Activated naive CD4-positive, alpha-beta T cell treated with anti-CD3 and anti-CD28 coated beads for 36 hours (primary cell): ENCODE results near the gene LPCAT2. TPM values are rescaled to one million over a fixed set of nuclear protein-coding genes. Genes with fewer than 3 reads are reported as not detected.

ENCODE experiments used
- CTCF ChIA-PET: fragments of 350-600 bp; sonication (Branson Sonifier 250); formaldehyde crosslinking; loops from one replicate; lab custom pipeline; 2021; ENCODE audit warnings: antibody characterized with exemption; lab: Charles Lee
- DNase-seq: peaks from one replicate; pipeline ENCODE4 v3.0.0-alpha.2; 2020
- H3K27ac Mint-ChIP-seq: one replicate; pipeline ENCODE4 v1.8.0; 2021; ENCODE audit warnings: mild to moderate bottlenecking, mixed read lengths
- H3K27me3 Mint-ChIP-seq: one replicate; pipeline ENCODE4 v1.8.0; 2021; ENCODE audit warnings: low read depth, mixed read lengths
- H3K36me3 Mint-ChIP-seq: one replicate; pipeline ENCODE4 v1.8.0; 2021; ENCODE audit warnings: low read depth, mixed read lengths
- H3K4me1 Mint-ChIP-seq: one replicate; pipeline ENCODE4 v1.8.0; 2021; ENCODE audit warnings: low read depth, mixed read lengths
- H3K4me3 Mint-ChIP-seq: one replicate; pipeline ENCODE4 v1.8.0; 2021; ENCODE audit warnings: mild to moderate bottlenecking, moderate library complexity, mixed read lengths
- H3K9me3 Mint-ChIP-seq: one replicate; pipeline ENCODE4 v1.8.0; 2021; ENCODE audit warnings: mixed read lengths
- intact Hi-C: fragments of 100-400 bp; cut with micrococcal nuclease; formaldehyde crosslinking; loops from one replicate; pipeline ENCODE4 v1.15.1; 2023
- total RNA-seq, 2 experiments: library from RNA; stranded (reverse); gene quantifications; one replicate each; pipeline ENCODE4 v1.2.3, GENCODE V29; 2021

The LPCAT2 gene
- total RNA-seq, 2 experiments from 2014 or later: 0.12 to 0.32 TPM

- Mint-ChIP-seq H3K4me1 (no peaks in the 10 kb centered on the region), H3K27ac (no peak overlapping the region), H3K27me3 (peaks cover 3% of the 10 kb centered on the region), H3K9me3 (peaks cover 4% of the 10 kb centered on the region), H3K4me3 (no peak overlapping the region), H3K36me3 (no peaks in the 10 kb centered on the region)
- CTCF ChIA-PET: interaction anchor here (1.6 kb wide), 1 partner anchor 22 kb away, joined by 4 read pairs; no protein-coding TSS in a partner anchor
- no peak for DNase-seq
- intact Hi-C loops: no loop called here
Measured at GRCh38 chr16:55487048-55487803, 21.6 kb upstream of the LPCAT2 start.

- H3K27ac Mint-ChIP-seq: no peak overlapping the region
- peaks cover 4% of the 10 kb centered on the region for H3K9me3 Mint-ChIP-seq
- DNase-seq: no peak
- H3K4me1 Mint-ChIP-seq: no peaks in the 10 kb centered on the region
- intact Hi-C loops: no loop called here
- CTCF ChIA-PET: no interaction called here
- H3K36me3 Mint-ChIP-seq: no peaks in the 10 kb centered on the region
- no peak overlapping the region for H3K4me3 Mint-ChIP-seq
- H3K27me3 Mint-ChIP-seq: peaks cover 4% of the 10 kb centered on the region
Measured at GRCh38 chr16:55488306-55488705, 20.6 kb upstream of the LPCAT2 start.

GRCh38 chr16:55489119-55489955, 19.5 kb upstream of the LPCAT2 start:
- CTCF ChIA-PET: no interaction called here
- H3K27ac Mint-ChIP-seq: no peak overlapping the region
- H3K9me3 Mint-ChIP-seq: peaks cover 4% of the 10 kb centered on the region
- H3K4me1 Mint-ChIP-seq: no peaks in the 10 kb centered on the region
- peaks cover 4% of the 10 kb centered on the region for H3K27me3 Mint-ChIP-seq
- no peak for DNase-seq
- intact Hi-C loops: no loop called here
- H3K4me3 Mint-ChIP-seq: no peak overlapping the region
- no peaks in the 10 kb centered on the region for H3K36me3 Mint-ChIP-seq

- no peaks in the 10 kb centered on the region for H3K36me3 Mint-ChIP-seq
- no peak for DNase-seq
- H3K27me3 Mint-ChIP-seq: peaks cover 4% of the 10 kb centered on the region
- CTCF ChIA-PET: no interaction called here
- no peaks in the 10 kb centered on the region for H3K4me1 Mint-ChIP-seq
- no peak overlapping the region for H3K27ac Mint-ChIP-seq
- no peak overlapping the region for H3K4me3 Mint-ChIP-seq
- no peaks in the 10 kb centered on the region for H3K9me3 Mint-ChIP-seq
- intact Hi-C loops: no loop called here
Measured at GRCh38 chr16:55489956-55490265, 19.0 kb upstream of the LPCAT2 start.

- CTCF ChIA-PET: no interaction called here
- Mint-ChIP-seq H3K4me1 (no peaks in the 10 kb centered on the region), H3K4me3 (no peak overlapping the region), H3K9me3 (no peaks in the 10 kb centered on the region), H3K27ac (no peak overlapping the region), H3K27me3 (peaks cover 4% of the 10 kb centered on the region), H3K36me3 (no peaks in the 10 kb centered on the region)
- intact Hi-C loops: no loop called here
- DNase-seq: no peak
Measured at GRCh38 chr16:55490301-55490700, 18.6 kb upstream of the LPCAT2 start.

GRCh38 chr16:55491691-55492090, 17.2 kb upstream of the LPCAT2 start:
- H3K4me3 Mint-ChIP-seq: no peak overlapping the region
- DNase-seq: no peak
- intact Hi-C loops: no loop called here
- peaks cover 4% of the 10 kb centered on the region for H3K27me3 Mint-ChIP-seq
- CTCF ChIA-PET: no interaction called here
- H3K36me3 Mint-ChIP-seq: no peaks in the 10 kb centered on the region
- H3K9me3 Mint-ChIP-seq: no peaks in the 10 kb centered on the region
- H3K4me1 Mint-ChIP-seq: no peaks in the 10 kb centered on the region
- H3K27ac Mint-ChIP-seq: no peak overlapping the region

- H3K36me3 Mint-ChIP-seq: no peaks in the 10 kb centered on the region
- no peak overlapping the region for H3K4me3 Mint-ChIP-seq
- no peaks in the 10 kb centered on the region for H3K4me1 Mint-ChIP-seq
- intact Hi-C loops: no loop called here
- no peak for DNase-seq
- no peaks in the 10 kb centered on the region for H3K9me3 Mint-ChIP-seq
- H3K27ac Mint-ChIP-seq: no peak overlapping the region
- CTCF ChIA-PET: interaction anchor here (1.5 kb wide), 1 partner anchor 12 kb away, joined by 4 read pairs; no protein-coding TSS in a partner anchor
- H3K27me3 Mint-ChIP-seq: peaks cover 4% of the 10 kb centered on the region
Measured at GRCh38 chr16:55492756-55493380, 16.0 kb upstream of the LPCAT2 start.

- Mint-ChIP-seq H3K4me3 (no peak overlapping the region), H3K27me3 (peaks cover 4% of the 10 kb centered on the region), H3K9me3 (no peaks in the 10 kb centered on the region), H3K4me1 (peaks cover 7% of the 10 kb centered on the region), H3K27ac (no peak overlapping the region), H3K36me3 (no peaks in the 10 kb centered on the region)
- DNase-seq: no peak
- CTCF ChIA-PET: no interaction called here
- intact Hi-C loops: no loop called here
Measured at GRCh38 chr16:55494994-55495421, 13.9 kb upstream of the LPCAT2 start.

GRCh38 chr16:55495616-55496289, 13.1 kb upstream of the LPCAT2 start:
- H3K4me3 Mint-ChIP-seq: no peak overlapping the region
- no peak overlapping the region for H3K27ac Mint-ChIP-seq
- CTCF ChIA-PET: no interaction called here
- no peaks in the 10 kb centered on the region for H3K9me3 Mint-ChIP-seq
- peaks cover 4% of the 10 kb centered on the region for H3K27me3 Mint-ChIP-seq
- H3K4me1 Mint-ChIP-seq: peaks cover 8% of the 10 kb centered on the region
- intact Hi-C loops: no loop called here
- H3K36me3 Mint-ChIP-seq: no peaks in the 10 kb centered on the region
- no peak for DNase-seq

- no peak overlapping the region for H3K4me3 Mint-ChIP-seq
- no peaks in the 10 kb centered on the region for H3K9me3 Mint-ChIP-seq
- H3K27me3 Mint-ChIP-seq: peaks cover 8% of the 10 kb centered on the region
- intact Hi-C loops: no loop called here
- H3K4me1 Mint-ChIP-seq: peaks cover 8% of the 10 kb centered on the region
- no peak overlapping the region for H3K27ac Mint-ChIP-seq
- CTCF ChIA-PET: no interaction called here
- no peak for DNase-seq
- no peaks in the 10 kb centered on the region for H3K36me3 Mint-ChIP-seq
Measured at GRCh38 chr16:55496509-55497145, 12.2 kb upstream of the LPCAT2 start.

- H3K4me3 Mint-ChIP-seq: no peak overlapping the region
- peaks cover 8% of the 10 kb centered on the region for H3K4me1 Mint-ChIP-seq
- H3K27me3 Mint-ChIP-seq: peaks cover 6% of the 10 kb centered on the region
- H3K36me3 Mint-ChIP-seq: no peaks in the 10 kb centered on the region
- intact Hi-C loops: no loop called here
- no peak overlapping the region for H3K27ac Mint-ChIP-seq
- CTCF ChIA-PET: interaction anchor here (0.6 kb wide), 1 partner anchor 26 kb away, joined by 3 read pairs; no protein-coding TSS in a partner anchor
- no peak for DNase-seq
- H3K9me3 Mint-ChIP-seq: no peaks in the 10 kb centered on the region
Measured at GRCh38 chr16:55497558-55497957, 11.3 kb upstream of the LPCAT2 start.

- H3K27me3 Mint-ChIP-seq: peaks cover 6% of the 10 kb centered on the region
- no peaks in the 10 kb centered on the region for H3K36me3 Mint-ChIP-seq
- H3K27ac Mint-ChIP-seq: no peak overlapping the region
- H3K4me1 Mint-ChIP-seq: peaks cover 8% of the 10 kb centered on the region
- no peaks in the 10 kb centered on the region for H3K9me3 Mint-ChIP-seq
- intact Hi-C loops: no loop called here
- CTCF ChIA-PET: interaction anchor here (0.6 kb wide), 1 partner anchor 27 kb away, joined by 3 read pairs; no protein-coding TSS in a partner anchor
- no peak for DNase-seq
- H3K4me3 Mint-ChIP-seq: no peak overlapping the region
Measured at GRCh38 chr16:55498101-55498500, 10.8 kb upstream of the LPCAT2 start.
